ENCODE measurements around the gene DIP2C.

DNA sequence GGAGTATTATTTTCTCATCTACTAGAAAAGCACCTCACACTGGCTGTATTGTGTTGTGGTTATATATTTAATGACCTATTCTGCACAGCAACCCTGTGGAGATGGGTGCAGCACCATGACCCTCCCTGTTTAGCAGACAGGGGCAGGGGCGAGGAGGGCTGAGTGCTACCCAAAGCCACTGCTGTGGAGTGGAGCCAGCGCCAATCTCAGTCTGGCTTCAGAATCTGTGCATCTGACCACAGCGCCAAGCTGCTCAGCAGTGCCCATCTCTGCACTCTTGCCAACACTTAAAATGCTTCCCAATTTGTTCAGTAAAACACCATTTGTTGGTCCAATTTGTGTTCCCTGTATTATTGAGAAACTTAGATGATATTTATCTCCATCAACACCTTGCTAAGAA lies 315.1 kb downstream of the DIP2C start:
- TF ChIP-seq, protein P1, sequence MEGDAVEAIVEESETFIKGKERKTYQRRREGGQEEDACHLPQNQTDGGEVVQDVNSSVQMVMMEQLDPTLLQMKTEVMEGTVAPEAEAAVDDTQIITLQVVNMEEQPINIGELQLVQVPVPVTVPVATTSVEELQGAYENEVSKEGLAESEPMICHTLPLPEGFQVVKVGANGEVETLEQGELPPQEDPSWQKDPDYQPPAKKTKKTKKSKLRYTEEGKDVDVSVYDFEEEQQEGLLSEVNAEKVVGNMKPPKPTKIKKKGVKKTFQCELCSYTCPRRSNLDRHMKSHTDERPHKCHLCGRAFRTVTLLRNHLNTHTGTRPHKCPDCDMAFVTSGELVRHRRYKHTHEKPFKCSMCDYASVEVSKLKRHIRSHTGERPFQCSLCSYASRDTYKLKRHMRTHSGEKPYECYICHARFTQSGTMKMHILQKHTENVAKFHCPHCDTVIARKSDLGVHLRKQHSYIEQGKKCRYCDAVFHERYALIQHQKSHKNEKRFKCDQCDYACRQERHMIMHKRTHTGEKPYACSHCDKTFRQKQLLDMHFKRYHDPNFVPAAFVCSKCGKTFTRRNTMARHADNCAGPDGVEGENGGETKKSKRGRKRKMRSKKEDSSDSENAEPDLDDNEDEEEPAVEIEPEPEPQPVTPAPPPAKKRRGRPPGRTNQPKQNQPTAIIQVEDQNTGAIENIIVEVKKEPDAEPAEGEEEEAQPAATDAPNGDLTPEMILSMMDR (IDR thresholded peaks at IDR 0.05), result no peak
- no peak for TF ChIP-seq EP300 (IDR thresholded peaks at IDR 0.05; ENCODE audit: low read depth)

Data from transverse colon (tissue), 3 donors.